Loucy (cell line): ENCODE measurements around the gene FOXK1.

Experiments
- EZH2phosphoT487 ChIP-seq: fragments of 200-600 bp; IDR thresholded peaks from 2 replicates; pipeline ENCODE4 v1.6.1; 2018; ENCODE audit warnings: antibody characterized with exemption, mild to moderate bottlenecking, moderate library complexity, borderline replicate concordance
- TF ChIP-seq, protein P1 (sequence below): fragments of 200-600 bp; sonication (generic); conservative IDR thresholded peaks from 2 replicates; pipeline ENCODE4 v1.5.1; 2014; ENCODE audit warnings: mild to moderate bottlenecking, antibody characterized with exemption, low read length

GRCh38 chr7:4759211-4759610 is 77.1 kb downstream of the FOXK1 start:
- TF ChIP-seq EZH2phosphoT487: no peak
- TF ChIP-seq, protein P1, sequence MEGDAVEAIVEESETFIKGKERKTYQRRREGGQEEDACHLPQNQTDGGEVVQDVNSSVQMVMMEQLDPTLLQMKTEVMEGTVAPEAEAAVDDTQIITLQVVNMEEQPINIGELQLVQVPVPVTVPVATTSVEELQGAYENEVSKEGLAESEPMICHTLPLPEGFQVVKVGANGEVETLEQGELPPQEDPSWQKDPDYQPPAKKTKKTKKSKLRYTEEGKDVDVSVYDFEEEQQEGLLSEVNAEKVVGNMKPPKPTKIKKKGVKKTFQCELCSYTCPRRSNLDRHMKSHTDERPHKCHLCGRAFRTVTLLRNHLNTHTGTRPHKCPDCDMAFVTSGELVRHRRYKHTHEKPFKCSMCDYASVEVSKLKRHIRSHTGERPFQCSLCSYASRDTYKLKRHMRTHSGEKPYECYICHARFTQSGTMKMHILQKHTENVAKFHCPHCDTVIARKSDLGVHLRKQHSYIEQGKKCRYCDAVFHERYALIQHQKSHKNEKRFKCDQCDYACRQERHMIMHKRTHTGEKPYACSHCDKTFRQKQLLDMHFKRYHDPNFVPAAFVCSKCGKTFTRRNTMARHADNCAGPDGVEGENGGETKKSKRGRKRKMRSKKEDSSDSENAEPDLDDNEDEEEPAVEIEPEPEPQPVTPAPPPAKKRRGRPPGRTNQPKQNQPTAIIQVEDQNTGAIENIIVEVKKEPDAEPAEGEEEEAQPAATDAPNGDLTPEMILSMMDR: no peak
